HG03354 (cell line): ENCODE measurements around the gene RESF1.
"Not testable (repeated sequence)": the region's sequence is repeated elsewhere in the genome, so short reads cannot be mapped to it uniquely, and the experiment has no call there.

Experiments used
- ATAC-seq: cut with Tn5 transposase; IDR thresholded peaks from one replicate; pipeline ENCODE4 v1.9.1; 2021; ENCODE audit warnings: mild to moderate bottlenecking; ENCODE audit not compliant: unreplicated experiment, poor library complexity, severe bottlenecking

The RESF1 gene

GRCh38 chr12:31959161-31959700, at the start of gene RESF1:
Gene RESF1, plus strand, starts transcription at chr12:31959415. Its CDS starts 21,541 bp downstream, at chr12:31980956.
- ATAC-seq = peak; percentile 89

GRCh38 chr12:31914927-31915326, 44.3 kb upstream of the RESF1 start:
- no peak for ATAC-seq

GRCh38 chr12:31915446-31915845, 43.8 kb upstream of the RESF1 start:
- no peak for ATAC-seq

GRCh38 chr12:31922341-31923062, 36.7 kb upstream of the RESF1 start:
- no peak for ATAC-seq

GRCh38 chr12:31923063-31923412, 36.2 kb upstream of the RESF1 start:
- ATAC-seq = no peak

GRCh38 chr12:31928246-31929026, 30.8 kb upstream of the RESF1 start:
- no peak for ATAC-seq

GRCh38 chr12:31929027-31929526, 30.1 kb upstream of the RESF1 start:
- no peak for ATAC-seq

GRCh38 chr12:31931796-31932715, 27.2 kb upstream of the RESF1 start:
- ATAC-seq = no peak

- ATAC-seq = no peak
Measured at GRCh38 chr12:31944299-31944698, 14.9 kb upstream of the RESF1 start.

GRCh38 chr12:31947971-31948370, 11.2 kb upstream of the RESF1 start:
- ATAC-seq = no peak

GRCh38 chr12:31948697-31949359, 10.4 kb upstream of the RESF1 start:
- ATAC-seq = not testable (repeated sequence)

- ATAC-seq = no peak
Measured at GRCh38 chr12:31950088-31950487, 9.1 kb upstream of the RESF1 start.

- no peak for ATAC-seq
Measured at GRCh38 chr12:31950492-31950891, 8.7 kb upstream of the RESF1 start.

GRCh38 chr12:31951008-31951407, 8.2 kb upstream of the RESF1 start:
- ATAC-seq = no peak

- ATAC-seq = no peak
Measured at GRCh38 chr12:31951939-31952338, 7.3 kb upstream of the RESF1 start.

GRCh38 chr12:31952418-31952817, 6.8 kb upstream of the RESF1 start:
- no peak for ATAC-seq

GRCh38 chr12:31954925-31955858, 4.0 kb upstream of the RESF1 start:
- ATAC-seq = no peak

GRCh38 chr12:31958569-31959160, 550 bp upstream of the RESF1 start:
- ATAC-seq = no peak
